ENCODE data around the gene PFKM.

- TF ChIP-seq CTCF (IDR thresholded peaks at IDR 0.05; ENCODE audit: low read depth, low read length, missing input control) (no peak), REST (IDR thresholded peaks at IDR 0.05) (no peak), GABPA (IDR thresholded peaks at IDR 0.05 in 1 of 2, conservative IDR thresholded peaks at IDR 0.05 in 1 of 2) (no peak), EGR1 (IDR thresholded peaks at IDR 0.05; ENCODE audit: low read depth in 2 of 2) (no peak), RAD21 (IDR thresholded peaks at IDR 0.05) (no peak), MAX (IDR thresholded peaks at IDR 0.05) (no peak), FOXA1 (IDR thresholded peaks at IDR 0.05) (no peak), TAF1 (conservative IDR thresholded peaks at IDR 0.05) (no peak), JUND (IDR thresholded peaks at IDR 0.05) (no peak)
Observed at GRCh38 chr12:48125985-48126384, 6.8 kb downstream of the PFKM start.
